Transverse colon (tissue), 4 donors: ENCODE results near the gene CFD. TPM values are rescaled to one million over a fixed set of nuclear protein-coding genes. Genes with fewer than 3 reads are reported as not detected.

Experiments
- DNase-seq: peaks from one replicate; pipeline ENCODE4 v3.0.0-alpha.2; 2019
- H3K27ac ChIP-seq, 4 donors: fragments of 200-600 bp; sonication (generic); 2 replicates each; pipeline ENCODE4 v1.5.1; 2016 to 2018; ENCODE audit warnings: inconsistent platforms in 4 of 4
- H3K27me3 ChIP-seq: fragments of 200-600 bp; sonication (generic); 2 replicates; pipeline ENCODE4 v1.5.1; 2017; ENCODE audit warnings: inconsistent platforms
- H3K36me3 ChIP-seq, 4 donors: fragments of 200-600 bp; sonication (generic); 2 replicates each; pipeline ENCODE4 v1.5.1; 2017 to 2019; ENCODE audit warnings: inconsistent platforms in 4 of 4
- H3K4me1 ChIP-seq, 4 donors: fragments of 200-600 bp; sonication (generic); 2 replicates each; pipeline ENCODE4 v1.5.1; 2017 to 2020; ENCODE audit warnings: inconsistent platforms in 4 of 4
- H3K4me3 ChIP-seq, 4 donors: fragments of 200-600 bp; sonication (generic); 1 replicate in 1 of 4; 2 replicates in 3 of 4; pipeline versions ENCODE4 v1.5.1 to v1.6.1; 2017 to 2019; ENCODE audit warnings: inconsistent platforms in 4 of 4
- H3K9me3 ChIP-seq, 2 donors: fragments of 200-600 bp; sonication (generic); 2 replicates each; pipeline ENCODE4 v1.5.1; 2017 to 2019; ENCODE audit warnings: inconsistent platforms in 2 of 2
- EP300 ChIP-seq: sonication (generic); formaldehyde crosslinking; IDR thresholded peaks from one replicate; pipeline ENCODE4 v1.6.1; 2017; ENCODE audit warnings: antibody characterized with exemption, low read depth
- POLR2A ChIP-seq: fragments of 450-650 bp; IDR thresholded peaks from one replicate; pipeline ENCODE4 v1.6.1; 2016; ENCODE audit warnings: antibody characterized with exemption, mild to moderate bottlenecking, moderate library complexity
- POLR2AphosphoS5 ChIP-seq, 3 donors: sonication (generic); formaldehyde crosslinking; IDR thresholded peaks; one replicate each; pipeline ENCODE4 v1.6.1; 2016; ENCODE audit warnings: antibody characterized with exemption in 3 of 3
- WGBS, 2 donors: methylation state at CpG; one replicate each; pipeline ENCODE4 v1.1.5; 2018; ENCODE audit warnings: low coverage in 1 of 2; 5-methylcytosine and 5-hydroxymethylcytosine counted together
- in situ Hi-C, 4 donors: fragments of 200-750 bp; cut with MboI; loops; one replicate each; pipeline versions ENCODE4 v1.15.0 to v1.15.1; 2017; ENCODE audit warnings: low sequenced_read_pairs in 3 of 4, low pct_ligation_motif_present in 1 of 4, low pct_unique_long_range_greater_than_20kb in 1 of 4
- intact Hi-C: fragments of 100-400 bp; cut with DNase I; formaldehyde crosslinking; loops from one replicate; pipeline ENCODE4 v1.15.1; 2023; ENCODE audit warnings: low total_unique reads
- total RNA-seq, 4 donors: library from RNA; depleted of rRNA; stranded (reverse); fragments of >200 nt; gene quantifications; one replicate each; pipeline ENCODE4 v1.1.0, GENCODE V29; 2016
- TF ChIP-seq, protein P1 (sequence below), 5 experiments: fragments of 200-600 bp in 3 of 5; fragments of 450-650 bp in 2 of 5; sonication (generic) in 3 of 5; IDR thresholded peaks; 1 replicate in 2 of 5; 2 replicates in 3 of 5; pipeline ENCODE4 v1.5.1; 2016 to 2017; ENCODE audit warnings: antibody characterized with exemption in 5 of 5, inconsistent platforms in 3 of 5, mild to moderate bottlenecking in 2 of 5, moderate library complexity in 1 of 5

The CFD gene
- total RNA-seq, 4 donors from 2014 or later: 147 to 368 (median 208) TPM

DNA sequence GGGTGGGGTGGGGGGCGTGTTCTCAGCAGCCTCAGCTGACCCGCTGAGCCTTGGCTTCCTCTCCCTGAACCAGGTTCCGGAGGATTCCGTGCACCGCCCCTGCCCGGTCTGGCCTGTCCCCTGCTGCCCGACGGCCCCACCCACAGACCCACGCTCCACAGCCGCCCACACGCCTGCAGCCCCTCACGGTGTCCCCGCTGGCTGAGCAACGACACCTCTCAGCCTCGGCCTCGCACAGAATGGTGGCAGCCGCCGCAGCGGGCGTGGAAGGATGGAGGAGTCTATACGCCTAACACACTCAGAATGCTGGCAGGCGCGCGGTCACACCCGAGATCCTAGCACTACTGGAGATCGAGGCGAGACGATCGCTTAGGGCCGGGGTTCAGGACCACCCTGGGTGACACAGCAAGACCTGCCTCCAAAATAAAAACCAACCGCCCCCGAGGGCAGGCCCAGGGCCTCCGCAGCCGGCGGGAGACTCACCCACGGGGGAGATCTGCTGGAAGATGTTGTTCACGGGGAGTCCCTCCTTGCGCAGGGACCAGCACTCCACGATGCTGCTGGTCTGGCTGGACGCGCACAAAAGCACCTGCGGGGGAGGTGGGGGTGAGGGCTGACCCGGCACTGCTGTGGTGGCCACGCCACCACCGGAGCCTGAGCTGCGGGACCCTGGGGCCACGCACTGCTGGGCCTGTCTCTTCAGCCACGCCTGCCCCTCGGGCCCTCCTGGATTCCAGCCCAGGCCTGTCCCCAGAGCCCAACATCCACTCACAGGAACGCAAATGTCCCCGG, 25.2 kb downstream of the CFD start:
- Histone ChIP-seq H3K4me3 (no peak overlapping the region), H3K27me3 (no peaks in the 10 kb centered on the region), H3K4me1 (no peaks in the 10 kb centered on the region), H3K36me3 (peaks cover 0 to 50% (median 18%) of the 10 kb centered on the region in 4 donors), H3K27ac (no peak overlapping the region), H3K9me3 (no peaks in the 10 kb centered on the region)
- 95% methylated on average over 48 of the region's 51 CpGs; no CpG with 5 or more reads in 1 of the 2 donors for WGBS, 2 donors
- in situ Hi-C loops: no loop called here
- TF ChIP-seq EP300 (no peak), POLR2A (no peak), POLR2AphosphoS5 (IDR thresholded peaks at IDR 0.05) (no peak)
- TF ChIP-seq, protein P1, sequence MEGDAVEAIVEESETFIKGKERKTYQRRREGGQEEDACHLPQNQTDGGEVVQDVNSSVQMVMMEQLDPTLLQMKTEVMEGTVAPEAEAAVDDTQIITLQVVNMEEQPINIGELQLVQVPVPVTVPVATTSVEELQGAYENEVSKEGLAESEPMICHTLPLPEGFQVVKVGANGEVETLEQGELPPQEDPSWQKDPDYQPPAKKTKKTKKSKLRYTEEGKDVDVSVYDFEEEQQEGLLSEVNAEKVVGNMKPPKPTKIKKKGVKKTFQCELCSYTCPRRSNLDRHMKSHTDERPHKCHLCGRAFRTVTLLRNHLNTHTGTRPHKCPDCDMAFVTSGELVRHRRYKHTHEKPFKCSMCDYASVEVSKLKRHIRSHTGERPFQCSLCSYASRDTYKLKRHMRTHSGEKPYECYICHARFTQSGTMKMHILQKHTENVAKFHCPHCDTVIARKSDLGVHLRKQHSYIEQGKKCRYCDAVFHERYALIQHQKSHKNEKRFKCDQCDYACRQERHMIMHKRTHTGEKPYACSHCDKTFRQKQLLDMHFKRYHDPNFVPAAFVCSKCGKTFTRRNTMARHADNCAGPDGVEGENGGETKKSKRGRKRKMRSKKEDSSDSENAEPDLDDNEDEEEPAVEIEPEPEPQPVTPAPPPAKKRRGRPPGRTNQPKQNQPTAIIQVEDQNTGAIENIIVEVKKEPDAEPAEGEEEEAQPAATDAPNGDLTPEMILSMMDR (IDR thresholded peaks at IDR 0.05): no peak
- intact Hi-C loops: no loop called here
- no peak for DNase-seq

DNA sequence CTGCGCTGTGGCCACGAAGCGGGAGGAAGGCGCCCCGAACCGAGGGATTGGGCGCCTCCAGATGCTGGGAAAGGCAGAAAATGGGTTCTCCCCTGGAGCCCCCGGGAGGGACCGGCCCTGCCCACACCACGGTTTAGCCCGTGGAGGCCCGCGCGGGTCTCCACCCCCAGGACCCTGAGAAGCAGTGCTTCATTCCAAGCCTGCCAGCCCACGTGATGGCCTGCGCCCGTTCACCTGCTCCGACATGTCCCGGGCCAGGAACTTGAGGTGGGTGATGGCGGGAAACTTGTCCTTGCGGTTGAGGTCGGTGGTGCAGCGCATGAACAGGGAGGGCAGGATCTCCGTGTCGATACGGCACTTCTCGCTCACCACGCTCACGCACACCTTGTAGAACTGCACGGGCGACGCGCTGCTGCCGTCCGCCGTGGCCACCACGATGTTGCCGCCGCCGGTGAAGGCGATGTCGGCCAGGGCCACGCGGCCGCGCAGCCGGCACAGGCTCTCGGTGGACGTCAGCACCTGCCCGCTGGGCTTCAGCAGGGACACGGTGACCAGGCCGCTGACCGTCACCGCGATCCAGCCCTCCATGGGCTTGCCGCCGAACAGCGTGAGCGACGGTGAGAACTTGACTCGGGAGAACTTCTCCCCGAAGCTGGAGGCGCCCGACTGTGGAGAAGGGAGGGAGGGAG, 26.2 kb downstream of the CFD start:
- TF ChIP-seq POLR2A: no peak
- TF ChIP-seq EP300: no peak
- no peak for TF ChIP-seq POLR2AphosphoS5 (IDR thresholded peaks at IDR 0.05)
- Histone ChIP-seq H3K27ac (no peak overlapping the region), H3K4me1 (no peaks in the 10 kb centered on the region), H3K4me3 (no peak overlapping the region), H3K9me3 (no peaks in the 10 kb centered on the region), H3K36me3 (peaks cover 0 to 43% (median 19%) of the 10 kb centered on the region in 4 donors), H3K27me3 (no peaks in the 10 kb centered on the region)
- in situ Hi-C loops (no loop called here), intact Hi-C loops (no loop called here)
- no peak for DNase-seq
- 97 to 100% methylated on average over 5 to 62 of the region's 64 CpGs for WGBS, 2 donors

DNA sequence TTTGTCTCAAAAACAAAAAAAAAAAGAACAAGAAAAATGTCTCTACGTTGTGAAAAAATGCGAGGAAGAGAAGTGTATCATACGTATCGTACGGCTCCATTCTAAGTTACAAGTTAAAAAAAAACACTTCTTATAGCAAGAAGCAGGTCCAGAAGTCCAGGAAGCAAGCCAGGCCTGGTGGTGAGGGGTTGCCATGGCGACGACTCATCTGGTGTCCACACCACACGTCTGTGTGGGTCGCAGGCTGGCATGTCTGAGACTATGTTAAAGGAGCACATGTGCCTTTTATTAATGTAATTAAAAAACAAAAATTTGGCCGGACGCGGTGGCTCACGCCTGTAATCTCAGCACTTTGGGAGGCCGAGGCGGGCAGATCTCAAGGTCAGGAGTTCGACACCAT, 27.6 kb downstream of the CFD start:
- no peak overlapping the region for H3K4me3 ChIP-seq
- TF ChIP-seq, protein P1 (IDR thresholded peaks at IDR 0.05): no peak
- no peak for TF ChIP-seq POLR2AphosphoS5 (IDR thresholded peaks at IDR 0.05)
- no peak for TF ChIP-seq EP300
- no peak for TF ChIP-seq POLR2A
- H3K9me3 ChIP-seq: no peaks in the 10 kb centered on the region
- H3K36me3 ChIP-seq: peaks cover 0 to 32% (median 15%) of the 10 kb centered on the region in 4 donors
- no peak overlapping the region for H3K27ac ChIP-seq
- in situ Hi-C loops (no loop called here), intact Hi-C loops (no loop called here)
- 82 to 91% methylated on average over 11 to 16 of the region's 16 CpGs for WGBS, 2 donors
- peaks cover 0 to 9% (median 6%) of the 10 kb centered on the region in 4 donors for H3K4me1 ChIP-seq
- no peak for DNase-seq
- no peaks in the 10 kb centered on the region for H3K27me3 ChIP-seq

DNA sequence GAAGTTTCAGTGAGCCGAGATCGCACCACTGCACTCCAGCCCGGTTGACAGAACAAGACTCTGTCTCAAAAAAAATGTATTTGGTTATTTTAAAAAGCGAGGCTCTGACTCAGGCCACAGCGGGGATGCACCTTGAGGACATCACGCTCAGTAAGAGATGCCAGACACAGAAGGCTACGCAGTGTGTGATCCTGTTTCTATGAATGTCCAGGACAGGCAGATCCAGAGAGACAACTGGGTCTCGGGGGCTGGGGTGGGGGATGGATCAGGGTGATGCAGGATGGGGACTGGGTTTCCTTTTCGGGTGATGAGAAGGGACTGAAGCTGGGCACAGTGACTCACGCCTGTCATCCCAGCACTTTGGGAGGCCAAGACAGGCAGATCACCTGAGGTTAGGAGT, 28.1 kb downstream of the CFD start:
- Histone ChIP-seq H3K4me3 (no peak overlapping the region), H3K9me3 (no peaks in the 10 kb centered on the region), H3K27me3 (no peaks in the 10 kb centered on the region), H3K27ac (no peak overlapping the region), H3K4me1 (peaks cover 0 to 12% (median 9%) of the 10 kb centered on the region in 4 donors), H3K36me3 (peaks cover 0 to 27% (median 13%) of the 10 kb centered on the region in 4 donors)
- TF ChIP-seq EP300 (no peak), POLR2A (no peak), POLR2AphosphoS5 (IDR thresholded peaks at IDR 0.05) (no peak)
- TF ChIP-seq, protein P1 (IDR thresholded peaks at IDR 0.05): no peak
- WGBS, 2 donors: 94 to 95% methylated on average over 4 to 10 of the region's 10 CpGs
- no peak for DNase-seq
- intact Hi-C loops: no loop called here
- in situ Hi-C loops: no loop called here
